HL-60 (cell line): ENCODE results near the gene ST6GALNAC1.

Experiments
- DNase-seq, 2 experiments: peaks; one replicate each; pipeline ENCODE4 v3.0.0-alpha.2; 2010 to 2020; ENCODE audit warnings: low read depth in 1 of 2, low spot score in 1 of 2
- H3K27ac ChIP-seq: fragments of 250-450 bp; sonication (Bioruptor Pico); replicated peaks from 2 replicates; pipeline ENCODE4 v1.5.1; 2020; ENCODE audit warnings: mild to moderate bottlenecking, moderate library complexity
- H3K27me3 ChIP-seq: fragments of 250-450 bp; sonication (Bioruptor Pico); 2 replicates; pipeline ENCODE4 v1.5.1; 2021; ENCODE audit warnings: mild to moderate bottlenecking, moderate library complexity; ENCODE audit not compliant: insufficient read depth, poor library complexity, severe bottlenecking
- H3K4me3 ChIP-seq: replicated peaks from 2 replicates; pipeline ENCODE4 v1.5.1; 2011; ENCODE audit warnings: mild to moderate bottlenecking, control low read depth, low read length; ENCODE audit not compliant: insufficient read depth
- CTCF ChIP-seq: IDR thresholded peaks from one replicate; pipeline ENCODE4 v1.5.1; 2011; ENCODE audit warnings: low read length, control low read depth, inconsistent platforms; ENCODE audit not compliant: insufficient read depth
- GABPA ChIP-seq: IDR thresholded peaks from 2 replicates; pipeline ENCODE4 v1.6.1; 2012; ENCODE audit warnings: low read depth
- POLR2AphosphoS5 ChIP-seq: IDR thresholded peaks from 2 replicates; pipeline ENCODE4 v1.6.1; 2012; ENCODE audit warnings: low read depth
- SPI1 ChIP-seq: IDR thresholded peaks from 2 replicates; pipeline ENCODE4 v1.6.1; 2012; ENCODE audit warnings: low read depth, mild to moderate bottlenecking, borderline replicate concordance
- TF ChIP-seq, protein P1 (sequence below): IDR thresholded peaks from 2 replicates; pipeline ENCODE4 v1.6.1; 2012; ENCODE audit warnings: low read depth; ENCODE audit not compliant: insufficient replicate concordance

The ST6GALNAC1 gene

GRCh38 chr17:76645481-76645880, 1.9 kb upstream of the ST6GALNAC1 start:
- no peak for TF ChIP-seq CTCF
- no peak for TF ChIP-seq SPI1
- TF ChIP-seq POLR2AphosphoS5: no peak
- TF ChIP-seq GABPA: no peak
- TF ChIP-seq, protein P1, sequence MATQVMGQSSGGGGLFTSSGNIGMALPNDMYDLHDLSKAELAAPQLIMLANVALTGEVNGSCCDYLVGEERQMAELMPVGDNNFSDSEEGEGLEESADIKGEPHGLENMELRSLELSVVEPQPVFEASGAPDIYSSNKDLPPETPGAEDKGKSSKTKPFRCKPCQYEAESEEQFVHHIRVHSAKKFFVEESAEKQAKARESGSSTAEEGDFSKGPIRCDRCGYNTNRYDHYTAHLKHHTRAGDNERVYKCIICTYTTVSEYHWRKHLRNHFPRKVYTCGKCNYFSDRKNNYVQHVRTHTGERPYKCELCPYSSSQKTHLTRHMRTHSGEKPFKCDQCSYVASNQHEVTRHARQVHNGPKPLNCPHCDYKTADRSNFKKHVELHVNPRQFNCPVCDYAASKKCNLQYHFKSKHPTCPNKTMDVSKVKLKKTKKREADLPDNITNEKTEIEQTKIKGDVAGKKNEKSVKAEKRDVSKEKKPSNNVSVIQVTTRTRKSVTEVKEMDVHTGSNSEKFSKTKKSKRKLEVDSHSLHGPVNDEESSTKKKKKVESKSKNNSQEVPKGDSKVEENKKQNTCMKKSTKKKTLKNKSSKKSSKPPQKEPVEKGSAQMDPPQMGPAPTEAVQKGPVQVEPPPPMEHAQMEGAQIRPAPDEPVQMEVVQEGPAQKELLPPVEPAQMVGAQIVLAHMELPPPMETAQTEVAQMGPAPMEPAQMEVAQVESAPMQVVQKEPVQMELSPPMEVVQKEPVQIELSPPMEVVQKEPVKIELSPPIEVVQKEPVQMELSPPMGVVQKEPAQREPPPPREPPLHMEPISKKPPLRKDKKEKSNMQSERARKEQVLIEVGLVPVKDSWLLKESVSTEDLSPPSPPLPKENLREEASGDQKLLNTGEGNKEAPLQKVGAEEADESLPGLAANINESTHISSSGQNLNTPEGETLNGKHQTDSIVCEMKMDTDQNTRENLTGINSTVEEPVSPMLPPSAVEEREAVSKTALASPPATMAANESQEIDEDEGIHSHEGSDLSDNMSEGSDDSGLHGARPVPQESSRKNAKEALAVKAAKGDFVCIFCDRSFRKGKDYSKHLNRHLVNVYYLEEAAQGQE: no peak
- no peaks in the 10 kb centered on the region for H3K27me3 ChIP-seq
- DNase-seq: no peak
- H3K27ac ChIP-seq: no peak overlapping the region
- no peak overlapping the region for H3K4me3 ChIP-seq

DNA sequence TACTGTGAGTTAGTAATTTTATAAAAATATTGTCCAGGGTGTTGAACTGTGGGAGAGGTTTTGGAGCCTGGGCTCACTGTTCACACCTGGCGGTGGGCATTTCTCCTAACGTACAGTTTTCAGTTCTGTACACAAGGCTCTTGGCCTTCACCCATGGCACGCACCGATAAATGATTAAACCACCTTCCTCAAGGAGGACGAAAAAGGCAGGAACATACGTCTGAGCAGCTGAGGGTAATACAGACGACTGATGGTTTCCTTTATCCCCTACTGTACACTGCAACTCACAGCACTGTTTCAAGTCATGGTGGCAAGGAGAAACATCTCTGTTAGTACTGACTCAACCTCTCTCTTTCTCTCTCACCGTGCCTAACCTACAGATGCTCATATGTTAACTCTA, 1.4 kb upstream of the ST6GALNAC1 start:
- no peak for DNase-seq
- no peak overlapping the region for H3K4me3 ChIP-seq
- TF ChIP-seq POLR2AphosphoS5 (no peak), GABPA (no peak)
- H3K27me3 ChIP-seq: no peaks in the 10 kb centered on the region
- no peak overlapping the region for H3K27ac ChIP-seq

GRCh38 chr17:76642994-76643393, 563 bp downstream of the ST6GALNAC1 start:
- TF ChIP-seq POLR2AphosphoS5 (no peak), GABPA (no peak), CTCF (no peak), SPI1 (no peak)
- TF ChIP-seq, protein P1: no peak
- H3K4me3 ChIP-seq: no peak overlapping the region
- no peak for DNase-seq
- H3K27me3 ChIP-seq: no peaks in the 10 kb centered on the region
- H3K27ac ChIP-seq: no peak overlapping the region

GRCh38 chr17:76642032-76642561, 1.5 kb downstream of the ST6GALNAC1 start:
- H3K27me3 ChIP-seq: no peaks in the 10 kb centered on the region
- no peak overlapping the region for H3K27ac ChIP-seq
- no peak overlapping the region for H3K4me3 ChIP-seq
- TF ChIP-seq POLR2AphosphoS5 (no peak), CTCF (no peak), GABPA (no peak), SPI1 (no peak)
- TF ChIP-seq, protein P1: no peak
- no peak for DNase-seq
